Adrenal gland (tissue), 5 donors: ENCODE measurements around the gene OPRM1.

ENCODE experiments used
- CTCF ChIP-seq, 6 experiments: fragments of 450-650 bp in 4 of 6; fragments of 200-600 bp in 2 of 6; sonication (generic) in 1 of 6; IDR thresholded peaks; 1 replicate in 5 of 6; 2 replicates in 1 of 6; pipeline versions ENCODE4 v1.5.1 to v1.8.0; 2016 to 2021; ENCODE audit warnings: antibody characterized with exemption in 6 of 6, mild to moderate bottlenecking in 2 of 6, moderate library complexity in 1 of 6
- POLR2A ChIP-seq, 2 donors: fragments of 450-650 bp; IDR thresholded peaks; one replicate each; pipeline ENCODE4 v1.6.1; 2017; ENCODE audit warnings: antibody characterized with exemption in 2 of 2, mild to moderate bottlenecking in 2 of 2, moderate library complexity in 1 of 2
- donor health status: DM: no; HTN: no; CAD: no.

- no peak for TF ChIP-seq POLR2A (IDR thresholded peaks at IDR 0.05)
- no peak for TF ChIP-seq CTCF (IDR thresholded peaks at IDR 0.05)
These were observed 250.9 kb downstream of the OPRM1 start for GRCh38 chr6:154289818-154290508.
